GM23338 (cell line): ENCODE data around the gene TMEM225B. TPM values are rescaled to one million over a fixed set of nuclear protein-coding genes. Genes with fewer than 3 reads are reported as not detected.

Source experiments
- ATAC-seq: fragments of 200-7000 bp; cut with Tn5 transposase; 3 replicates; pipeline ENCODE4 v1.9.1; 2020
- DNase-seq: peaks from one replicate; pipeline ENCODE4 v3.0.0-alpha.2; 2015; ENCODE audit warnings: low spot score
- H2AFZ ChIP-seq: fragments of 200-600 bp; sonication (generic); 2 replicates; pipeline ENCODE4 v1.8.0; 2016; ENCODE audit warnings: antibody characterized with exemption, mild to moderate bottlenecking, moderate library complexity
- H3F3A ChIP-seq: fragments of 200-600 bp; sonication (generic); replicated peaks from 2 replicates; pipeline ENCODE4 v1.8.0; 2017; ENCODE audit warnings: antibody characterized with exemption, mixed run types, low read depth
- H3K27ac ChIP-seq: fragments of 200-600 bp; sonication (generic); 2 replicates; pipeline ENCODE4 v1.6.1; 2016; ENCODE audit warnings: low read depth
- H3K27me3 ChIP-seq: fragments of 200-600 bp; sonication (generic); 2 replicates; pipeline ENCODE4 v1.8.0; 2016; ENCODE audit warnings: mild to moderate bottlenecking, mixed run types, moderate library complexity; ENCODE audit not compliant: insufficient read depth
- H3K36me3 ChIP-seq: fragments of 200-600 bp; sonication (generic); 2 replicates; pipeline ENCODE4 v1.8.0; 2016; ENCODE audit warnings: mild to moderate bottlenecking; ENCODE audit not compliant: insufficient read depth
- H3K4me1 ChIP-seq: fragments of 200-600 bp; sonication (generic); 2 replicates; pipeline ENCODE4 v1.8.0; 2016; ENCODE audit warnings: mild to moderate bottlenecking, moderate library complexity; ENCODE audit not compliant: insufficient read depth
- H3K4me2 ChIP-seq: fragments of 200-600 bp; sonication (generic); 2 replicates; pipeline ENCODE4 v1.7.1; 2017; ENCODE audit warnings: mixed run types
- H3K4me3 ChIP-seq: fragments of 200-600 bp; sonication (generic); 2 replicates; pipeline ENCODE4 v1.6.1; 2016; ENCODE audit warnings: mixed run types
- H3K79me2 ChIP-seq: fragments of 200-600 bp; sonication (generic); replicated peaks from 2 replicates; pipeline ENCODE4 v1.8.0; 2017; ENCODE audit warnings: mild to moderate bottlenecking; ENCODE audit not compliant: insufficient read depth
- H3K9me2 ChIP-seq: fragments of 200-600 bp; sonication (generic); 2 replicates; pipeline ENCODE4 v1.8.0; 2017; ENCODE audit not compliant: insufficient read depth
- H4K20me1 ChIP-seq: fragments of 200-600 bp; sonication (generic); replicated peaks from 2 replicates; pipeline ENCODE4 v1.8.0; 2017; ENCODE audit warnings: mild to moderate bottlenecking; ENCODE audit not compliant: insufficient read depth
- H3K27ac Mint-ChIP-seq: 2 replicates; pipeline ENCODE4 v1.8.0; 2020; ENCODE audit warnings: inconsistent platforms, mild to moderate bottlenecking, moderate library complexity, mixed read lengths
- H3K27me3 Mint-ChIP-seq: 3 replicates; pipeline ENCODE4 v1.8.0; 2022; ENCODE audit warnings: low read depth, mild to moderate bottlenecking, moderate library complexity, mixed read lengths, inconsistent platforms; ENCODE audit not compliant: insufficient read depth, poor library complexity
- H3K36me3 Mint-ChIP-seq: 3 replicates; pipeline ENCODE4 v1.8.0; 2021; ENCODE audit warnings: low read depth, mild to moderate bottlenecking, inconsistent platforms, moderate library complexity, mixed read lengths
- H3K4me1 Mint-ChIP-seq: 3 replicates; pipeline ENCODE4 v1.8.0; 2020; ENCODE audit warnings: mild to moderate bottlenecking, inconsistent platforms, mixed read lengths
- H3K4me3 Mint-ChIP-seq: 3 replicates; pipeline ENCODE4 v1.8.0; 2021; ENCODE audit warnings: moderate library complexity, mild to moderate bottlenecking, inconsistent platforms, mixed read lengths
- H3K9me3 Mint-ChIP-seq: 3 replicates; pipeline ENCODE4 v1.8.0; 2020; ENCODE audit warnings: moderate library complexity, mild to moderate bottlenecking, inconsistent platforms, mixed read lengths
- CTCF ChIP-seq, 2 experiments: fragments of 200-600 bp in 1 of 2; sonication (generic) in 1 of 2; conservative IDR thresholded peaks; 2 replicates each; pipeline versions ENCODE4 v1.5.1 to v1.6.1; 2016 to 2017; ENCODE audit warnings: antibody characterized with exemption in 2 of 2, low read depth in 2 of 2, mild to moderate bottlenecking in 2 of 2, moderate library complexity in 1 of 2
- EZH2 ChIP-seq: fragments of 200-600 bp; sonication (generic); IDR thresholded peaks from one replicate; pipeline ENCODE4 v1.8.0; 2017; ENCODE audit warnings: antibody characterized with exemption, mild to moderate bottlenecking, low read depth; ENCODE audit not compliant: unreplicated experiment
- POLR2AphosphoS5 ChIP-seq: IDR thresholded peaks from 2 replicates; pipeline ENCODE4 v1.6.1; 2016; ENCODE audit warnings: antibody characterized with exemption, low read depth
- REST ChIP-seq: IDR thresholded peaks from one replicate; pipeline ENCODE4 v1.6.1; 2018; ENCODE audit warnings: antibody characterized with exemption; ENCODE audit not compliant: unreplicated experiment
- ZNF114 ChIP-seq: fragments of 250-450 bp; sonication (Bioruptor Pico); IDR thresholded peaks from 2 replicates; pipeline ENCODE4 v1.5.0; 2020; ENCODE audit warnings: mild to moderate bottlenecking, moderate library complexity
- ZNF331 ChIP-seq: fragments of 250-450 bp; sonication (Bioruptor Pico); IDR thresholded peaks from 2 replicates; pipeline ENCODE4 v1.5.0; 2020; ENCODE audit warnings: low read depth, mild to moderate bottlenecking, moderate library complexity
- polyA plus RNA-seq: library from polyadenylated mRNA; unstranded; fragments of >200 nt; fragmentation: Nextera tagmentation; extraction: Ambion mirVana; gene quantifications from 2 replicates; pipeline ENCODE4 v1.2.1, GENCODE V29; 2016
- total RNA-seq: library from RNA; depleted of rRNA; stranded (reverse); fragments of >200 nt; shearing (Covaris generic); gene quantifications from 2 replicates; pipeline ENCODE4 v1.2.3, GENCODE V29; 2014

TMEM225B gene
- total and polyA plus RNA-seq, 2 experiments from 2014 or later, result 0.45 TPM; not detected in 1

DNA sequence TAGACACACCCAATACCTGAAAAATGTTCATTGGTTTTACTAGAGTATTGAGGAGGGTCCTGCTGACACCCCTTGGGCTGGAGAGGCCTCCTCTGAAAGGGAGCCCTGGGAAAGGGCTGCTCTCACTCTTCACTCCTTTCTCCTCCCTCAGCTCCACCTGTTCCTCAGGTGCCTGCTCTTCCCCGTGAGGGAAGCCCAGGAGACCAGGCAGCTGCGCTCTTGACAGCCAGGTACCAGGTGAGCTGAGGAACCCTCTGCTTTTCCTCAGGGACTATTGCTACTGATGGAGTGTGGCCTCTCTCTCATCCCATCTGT, 36.4 kb upstream of the TMEM225B start:
- Mint-ChIP-seq H3K4me1 (peaks cover 4% of the 10 kb centered on the region), H3K27ac (no peak overlapping the region)
- H3K79me2 ChIP-seq, result peaks cover 51% of the 10 kb centered on the region

More for the DNA sequence above, 36.4 kb upstream of the TMEM225B start:
- Histone ChIP-seq H2AFZ (no peak overlapping the region), H3F3A (peaks cover 29% of the 10 kb centered on the region), H3K9me2 (no peaks in the 10 kb centered on the region), H3K36me3 (peaks cover 35% of the 10 kb centered on the region), H3K27me3 (no peaks in the 10 kb centered on the region), H3K27ac (no peak overlapping the region), H3K4me2 (no peak overlapping the region), H3K4me3 (no peak overlapping the region), H3K4me1 (peaks cover 7% of the 10 kb centered on the region), H4K20me1 (peaks cover 23% of the 10 kb centered on the region)
- ATAC-seq (no peak), DNase-seq (no peak)
- H3K36me3 Mint-ChIP-seq, result peaks cover 56% of the 10 kb centered on the region
- no peak overlapping the region for H3K4me3 Mint-ChIP-seq
- peaks cover 11% of the 10 kb centered on the region for H3K27me3 Mint-ChIP-seq
- TF ChIP-seq POLR2AphosphoS5 (no peak), REST (no peak), ZNF331 (no peak), ZNF114 (no peak), EZH2 (no peak), CTCF (conservative IDR thresholded peaks at IDR 0.05; ENCODE audit: low read depth in 2 of 2) (no peak)
- H3K9me3 Mint-ChIP-seq, result no peaks in the 10 kb centered on the region
